ENCODE data around the gene CDKL1.
A peak's percentile ranks its signal among the peaks of the same experiment; 100 is the strongest.

DNA sequence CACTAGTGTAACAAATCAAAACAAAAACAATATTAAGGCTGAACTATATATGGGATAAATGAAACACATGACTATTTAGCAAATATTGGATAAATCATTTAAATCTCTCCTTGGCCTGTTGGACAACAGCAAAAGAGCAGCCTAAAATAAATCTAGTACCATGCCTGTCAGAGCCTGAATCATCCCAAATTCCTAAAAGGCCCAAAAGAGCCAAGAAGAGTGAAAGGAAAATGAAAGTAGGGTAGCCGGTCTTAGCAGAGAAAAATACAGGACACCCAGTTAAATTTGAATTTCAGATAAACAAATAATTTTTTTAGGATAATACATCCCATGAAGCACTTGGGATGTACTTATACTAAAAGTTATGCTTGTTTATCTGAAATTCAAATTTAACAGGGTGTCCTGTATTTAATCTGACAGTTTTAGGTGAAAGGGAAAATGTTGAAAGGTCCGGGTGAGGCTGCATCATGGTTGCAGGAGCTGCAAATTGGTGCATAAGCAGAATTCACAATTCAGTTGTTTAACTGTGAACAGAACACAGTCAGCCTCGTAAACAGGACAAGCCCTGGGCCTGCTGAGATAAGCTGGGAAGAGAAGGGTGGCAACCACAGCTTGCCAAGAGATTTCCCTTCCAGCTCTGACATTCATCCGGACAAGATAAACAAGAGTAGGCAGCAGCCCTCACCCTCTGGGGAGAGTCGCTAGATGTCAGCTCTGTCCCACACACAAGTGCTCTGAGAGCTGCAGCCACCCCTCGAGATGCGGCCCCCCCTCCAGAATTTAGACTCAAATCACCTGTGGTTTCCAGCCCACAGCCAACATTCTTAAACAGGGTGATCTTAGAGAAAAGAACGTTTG is 54.2 kb downstream of the CDKL1 start:
- TF ChIP-seq POLR2A (IDR thresholded peaks at IDR 0.05; ENCODE audit: low read depth, low read length) (no peak), CTCF (IDR thresholded peaks at IDR 0.05; ENCODE audit: extremely low read depth in 1 of 2, insufficient read depth in 1 of 2, low read depth in 1 of 2, low read length in 2 of 2) (peak in 1 of 2 donors; percentile 33), EZH2 (IDR thresholded peaks at IDR 0.05; ENCODE audit: borderline replicate concordance, low read depth, low read length, severe bottlenecking) (no peak), FOS (IDR thresholded peaks at IDR 0.05; ENCODE audit: borderline replicate concordance, insufficient read depth, low read length) (no peak), MYC (IDR thresholded peaks at IDR 0.05; ENCODE audit: low read depth, low read length) (no peak), POLR2AphosphoS5 (IDR thresholded peaks at IDR 0.05; ENCODE audit: insufficient read depth, low read depth, low read length) (no peak), JUN (IDR thresholded peaks at IDR 0.05; ENCODE audit: borderline replicate concordance, insufficient read depth, insufficient read length, low read depth) (no peak)

Measured in endothelial cell of umbilical vein (primary cell).